Measurements from ENCODE around the gene GP9.
"Not testable (repeated sequence)": the region's sequence is repeated elsewhere in the genome, so short reads cannot be mapped to it uniquely, and the experiment has no call there.

The GP9 gene

DNA sequence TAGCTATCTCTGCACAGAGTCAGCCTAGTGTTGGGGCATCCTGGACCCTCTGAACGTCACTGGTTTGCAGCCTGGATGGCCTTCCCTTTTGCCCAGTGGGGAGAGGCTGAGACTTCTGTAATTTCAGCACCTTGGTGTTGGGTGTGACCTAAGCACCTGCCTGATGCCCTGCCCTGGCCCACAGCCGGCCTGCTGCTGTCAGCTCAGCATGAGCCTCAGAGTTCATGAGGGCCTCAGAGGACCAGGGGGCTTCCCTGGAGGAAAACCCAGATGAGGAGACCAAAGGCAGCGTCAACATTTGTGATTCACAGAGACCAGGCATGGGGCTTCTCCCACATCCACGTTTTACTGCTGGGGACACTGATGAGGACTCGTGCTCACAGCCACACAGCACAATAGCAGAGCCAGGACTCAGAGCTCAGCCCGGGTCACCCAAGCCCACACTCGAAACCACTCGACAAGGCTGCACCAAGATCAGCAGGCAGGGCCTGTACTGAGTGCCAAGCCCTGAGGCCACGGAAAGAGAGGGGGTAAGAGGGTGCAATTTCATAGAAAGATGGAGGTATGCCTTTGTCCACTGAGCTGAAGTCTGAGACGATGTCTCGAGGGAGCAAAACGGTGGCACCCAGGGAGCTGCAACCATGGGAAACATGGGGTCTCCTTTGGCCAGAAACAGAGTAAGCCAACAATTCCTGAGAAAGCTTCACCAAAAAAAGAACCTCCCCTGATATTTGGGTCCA lies 9.9 kb upstream of the GP9 start:
- no peak for DNase-seq (ENCODE audit: low spot score)

- DNase-seq (ENCODE audit: low spot score): peak; percentile 61
These were observed 8.7 kb upstream of the GP9 start for GRCh38 chr3:129051871-129052340.

- DNase-seq (ENCODE audit: low spot score): peak; percentile 59
These were observed 7.9 kb upstream of the GP9 start for GRCh38 chr3:129052675-129053074.

- DNase-seq (ENCODE audit: low spot score): peak; percentile 63
These were observed 5.9 kb upstream of the GP9 start for GRCh38 chr3:129054605-129055104.

DNA sequence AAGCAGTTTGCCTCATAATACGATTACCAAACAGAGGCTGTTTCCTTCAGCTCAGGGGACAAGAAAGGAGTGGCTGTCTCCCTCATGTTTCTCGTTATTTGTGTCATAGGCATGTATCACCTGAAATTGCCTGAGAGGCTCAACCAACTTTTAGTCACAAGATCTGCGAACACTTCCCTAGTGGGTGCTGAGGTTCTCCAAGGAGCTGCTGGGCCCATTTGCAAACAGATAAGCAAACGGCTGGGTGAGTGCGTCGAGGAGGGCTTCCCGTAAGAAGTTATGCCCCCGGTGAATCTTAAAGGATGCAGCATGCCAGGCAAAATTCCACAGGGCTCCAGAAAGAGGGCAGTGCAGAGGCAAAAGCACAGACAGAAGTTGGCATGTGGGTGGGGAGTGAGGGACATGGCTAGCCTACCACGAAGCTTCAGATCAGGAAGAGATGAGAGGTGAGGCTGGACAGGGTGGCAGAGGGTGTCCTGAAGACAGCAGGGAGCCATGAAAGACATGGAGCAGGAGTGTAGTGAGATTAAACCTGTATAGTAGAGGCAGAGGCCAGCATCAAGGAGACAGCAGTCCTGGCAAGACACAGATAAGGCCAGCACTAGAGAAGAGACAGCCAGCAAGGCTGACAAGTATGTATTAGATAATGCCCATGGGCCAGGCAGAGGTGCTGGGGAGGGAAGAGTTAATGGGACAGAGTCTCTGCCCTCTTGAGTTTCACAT lies 4.0 kb upstream of the GP9 start:
- DNase-seq (ENCODE audit: low spot score): peak; percentile 84

- DNase-seq (ENCODE audit: low spot score): no peak
These were observed 3.3 kb upstream of the GP9 start for GRCh38 chr3:129057249-129057648.

- DNase-seq (ENCODE audit: low spot score): peak; percentile 85
These were observed 2.0 kb upstream of the GP9 start for GRCh38 chr3:129058441-129059200.

- peak; percentile 35 for DNase-seq (ENCODE audit: low spot score)
These were observed 1.1 kb upstream of the GP9 start for GRCh38 chr3:129059311-129059958.

GRCh38 chr3:129061023-129061887 lies 676 bp downstream of the GP9 start:
- no peak for DNase-seq (ENCODE audit: low spot score)

DNA sequence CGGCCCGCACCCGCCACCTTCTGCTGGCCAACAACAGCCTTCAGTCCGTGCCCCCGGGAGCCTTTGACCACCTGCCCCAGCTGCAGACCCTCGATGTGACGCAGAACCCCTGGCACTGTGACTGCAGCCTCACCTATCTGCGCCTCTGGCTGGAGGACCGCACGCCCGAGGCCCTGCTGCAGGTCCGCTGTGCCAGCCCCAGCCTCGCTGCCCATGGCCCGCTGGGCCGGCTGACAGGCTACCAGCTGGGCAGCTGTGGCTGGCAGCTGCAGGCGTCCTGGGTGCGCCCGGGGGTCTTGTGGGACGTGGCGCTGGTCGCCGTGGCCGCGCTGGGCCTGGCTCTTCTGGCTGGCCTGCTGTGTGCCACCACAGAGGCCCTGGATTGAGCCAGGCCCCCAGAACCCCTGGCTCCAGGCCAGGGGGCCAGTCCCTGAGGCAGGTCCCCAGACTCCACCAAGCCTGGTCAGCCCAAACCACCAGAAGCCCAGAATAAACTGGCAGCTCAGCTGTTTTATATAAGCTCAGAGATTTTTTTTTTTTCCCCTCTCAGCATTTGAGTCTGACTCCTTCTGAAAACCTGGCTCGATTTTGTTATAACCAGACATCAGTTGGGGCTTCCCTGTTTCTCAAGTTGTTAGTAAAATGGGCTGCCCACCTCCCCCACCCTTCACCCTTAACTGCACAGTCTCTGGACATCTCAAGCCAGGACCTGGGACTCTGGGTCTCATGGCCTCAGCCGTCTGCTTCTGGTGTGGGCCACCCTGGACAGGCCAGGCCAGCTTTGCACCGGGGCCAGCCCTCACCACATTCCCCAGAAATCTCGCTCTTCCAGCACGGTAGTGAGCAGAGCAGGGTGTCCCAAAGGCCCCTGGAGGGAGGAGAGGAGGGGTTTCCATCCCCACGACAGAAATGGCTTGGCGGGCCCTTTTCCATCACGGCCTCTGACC lies 1.6 kb downstream of the GP9 start:
- no peak for DNase-seq (ENCODE audit: low spot score)

- DNase-seq (ENCODE audit: low spot score): no peak
These were observed 2.6 kb downstream of the GP9 start for GRCh38 chr3:129063091-129063640.

DNA sequence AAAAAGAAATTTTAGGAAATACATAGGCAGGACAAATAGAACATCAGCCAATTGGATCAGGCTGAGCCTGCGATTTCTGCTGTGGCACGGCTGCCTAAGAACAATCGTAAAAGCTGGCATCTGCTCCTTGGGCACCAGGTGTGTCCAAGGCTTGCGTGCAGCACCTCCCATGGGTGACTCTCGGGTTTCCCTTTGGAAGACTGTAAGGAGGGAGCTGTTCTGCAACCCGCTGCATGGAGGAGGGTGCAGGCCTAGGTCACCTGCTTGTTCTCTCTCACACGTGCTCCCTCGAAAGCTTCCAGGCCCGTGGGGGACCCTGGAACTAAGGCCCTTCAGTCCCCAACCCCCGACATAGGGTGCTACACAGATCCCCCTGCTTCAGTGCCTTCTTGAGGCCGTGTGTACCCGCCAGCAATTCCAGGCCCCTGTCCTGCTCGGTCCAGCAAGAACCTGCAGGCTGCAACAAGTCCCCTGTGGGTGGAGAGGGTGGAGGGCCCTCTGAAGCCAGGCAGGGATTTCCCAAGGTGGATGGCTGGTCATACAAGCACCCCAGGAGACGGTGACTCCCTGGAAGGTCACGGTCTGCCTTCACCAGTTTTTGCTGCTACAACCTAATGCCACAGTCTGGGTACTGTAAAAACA lies 3.4 kb downstream of the GP9 start:
- no peak for DNase-seq (ENCODE audit: low spot score)

DNA sequence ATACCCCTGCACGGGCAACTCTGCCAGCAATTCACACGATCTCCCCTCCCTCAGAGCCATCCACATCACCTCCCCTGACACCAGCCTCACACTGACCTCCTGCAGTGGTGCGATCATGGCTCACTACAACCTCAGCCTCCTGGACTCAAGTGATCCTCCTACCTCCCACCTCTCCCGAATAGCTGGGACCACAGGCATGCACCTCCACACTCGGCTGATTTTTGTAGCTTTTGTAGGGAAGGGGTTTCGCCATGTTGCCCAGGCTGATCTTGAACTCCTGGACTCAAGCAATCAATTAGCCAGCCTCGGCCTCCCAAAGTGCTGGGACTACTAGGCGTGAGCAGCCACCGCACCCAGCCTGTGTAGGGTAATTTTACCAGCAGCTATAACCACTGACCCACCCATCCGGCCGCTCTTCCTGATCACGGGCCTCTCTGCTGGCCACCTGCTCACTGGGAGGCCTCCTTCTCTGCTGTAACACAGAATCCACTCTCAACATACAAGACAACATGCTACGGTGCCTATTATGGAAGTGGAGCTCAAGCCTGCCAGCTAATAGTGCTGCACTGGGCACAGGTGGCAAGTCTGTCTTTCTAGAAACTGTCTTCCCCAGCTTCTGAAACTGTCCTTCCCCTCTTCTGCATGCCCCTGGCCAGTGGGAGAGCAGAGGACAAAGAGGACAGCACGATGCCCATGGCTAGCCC lies 4.6 kb downstream of the GP9 start:
- DNase-seq (ENCODE audit: low spot score): no peak

GRCh38 chr3:129065720-129066073 lies 5.1 kb downstream of the GP9 start:
- DNase-seq (ENCODE audit: low spot score): peak; percentile 81

DNA sequence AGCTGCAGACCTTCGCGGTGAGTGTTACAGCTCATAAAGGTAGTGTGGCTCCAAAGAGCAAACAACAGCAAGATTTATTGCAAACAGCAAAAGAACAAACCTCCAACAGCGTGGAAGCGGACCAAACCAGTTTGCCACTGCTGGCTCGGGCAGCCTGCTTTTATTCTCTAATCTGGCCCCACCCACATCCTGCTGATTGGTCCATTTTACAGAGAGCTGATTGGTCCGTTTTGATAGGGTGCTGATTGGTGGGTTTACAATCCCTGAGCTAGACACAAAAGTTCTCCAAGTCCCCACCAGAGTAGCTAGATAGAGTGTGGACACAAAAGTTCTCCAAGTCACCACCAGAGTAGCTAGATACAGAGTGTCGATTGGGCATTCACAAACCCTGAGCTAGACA lies 7.1 kb downstream of the GP9 start:
- DNase-seq (ENCODE audit: low spot score): peak; percentile 74

- no peak for DNase-seq (ENCODE audit: low spot score)
These were observed 7.8 kb downstream of the GP9 start for GRCh38 chr3:129068291-129068886.

DNA sequence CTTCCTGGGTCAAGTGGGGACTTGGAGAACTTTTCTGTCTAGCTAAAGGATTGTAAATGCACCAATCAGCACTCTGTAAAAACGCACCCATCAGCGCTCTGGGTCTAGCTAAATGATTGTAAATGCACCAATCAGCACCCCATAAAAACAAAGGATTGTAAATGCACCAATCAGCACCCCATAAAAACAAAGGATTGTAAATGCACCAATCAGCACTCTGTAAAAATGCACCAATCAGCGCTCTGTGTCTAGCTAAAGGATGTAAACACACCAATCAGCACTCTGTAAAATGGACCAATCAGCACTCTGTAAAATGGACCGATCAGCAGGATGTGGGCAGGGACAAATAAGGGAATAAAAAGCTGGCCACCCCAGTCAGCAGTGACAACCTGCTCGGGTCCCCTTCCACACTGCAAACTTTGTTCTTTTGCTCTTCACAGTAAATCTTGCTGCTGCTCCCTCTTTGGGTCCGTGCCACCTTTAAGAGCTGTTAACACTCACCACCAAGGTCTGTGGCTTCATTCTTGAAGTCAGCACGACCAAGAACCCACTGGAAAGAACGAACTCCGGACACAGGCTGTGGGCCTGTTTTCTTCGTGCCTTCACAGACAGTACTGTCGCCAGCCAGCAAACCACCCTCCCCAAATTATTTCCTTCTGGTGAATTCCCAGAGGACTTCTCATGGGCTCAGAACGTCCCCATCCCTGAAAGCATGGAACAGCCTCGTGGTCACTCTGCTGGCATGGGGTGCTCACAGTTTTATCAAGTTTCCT lies 8.9 kb downstream of the GP9 start:
- not testable (repeated sequence) for DNase-seq (ENCODE audit: low spot score)
